Mesenteric fat pad (tissue), 1 donor: ENCODE results near the gene TRIB2. TPM values are rescaled to one million over a fixed set of nuclear protein-coding genes. Genes with fewer than 3 reads are reported as not detected.

Experiments used
- DNase-seq: peaks from one replicate; pipeline ENCODE4 v3.0.0-alpha.2; 2020; ENCODE audit warnings: low spot score
- total RNA-seq: library from RNA; stranded (reverse); fragmentation: NEBNext Ultra II Directional; extraction: Animal tissue kit (Norgen Biotek cat#: 25700); gene quantifications from one replicate; pipeline ENCODE4 v1.2.1, GENCODE V29; 2021
- donor health status: DM: yes; HTN: yes; CAD: no.

The TRIB2 gene
- total RNA-seq, 1 donor from 2014 or later: 43.8 TPM

- DNase-seq: no peak
Measured at GRCh38 chr2:12737738-12738485, 21.2 kb downstream of the TRIB2 start.

DNA sequence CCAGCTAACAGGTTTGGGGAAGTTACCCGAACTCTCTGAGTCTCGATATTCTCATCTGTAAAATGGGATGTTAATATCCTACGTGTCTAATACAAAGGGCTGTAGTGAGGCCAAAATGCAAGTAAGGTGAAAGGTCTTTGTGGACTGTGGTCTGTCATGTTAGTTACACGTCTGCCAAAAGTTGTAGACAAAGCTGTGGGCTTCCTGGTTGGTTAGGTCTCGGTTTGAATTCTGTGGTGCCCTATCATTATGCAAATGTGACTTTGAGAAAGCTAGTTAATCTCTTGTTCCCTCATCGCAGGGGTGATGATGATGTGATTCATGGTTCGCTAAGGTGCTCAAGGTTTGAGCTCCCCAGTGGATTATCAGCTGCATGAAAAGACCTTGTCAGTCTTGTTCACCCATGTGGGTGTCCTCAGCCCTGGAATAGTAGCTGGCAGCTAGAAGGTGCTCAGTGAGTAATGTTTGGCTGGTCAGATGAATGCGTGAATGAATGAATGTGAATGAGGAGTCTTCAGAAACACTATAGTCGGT is 23.1 kb downstream of the TRIB2 start:
- no peak for DNase-seq

- no peak for DNase-seq
Measured at GRCh38 chr2:12741380-12741779, 24.6 kb downstream of the TRIB2 start.

- DNase-seq: no peak
Measured at GRCh38 chr2:12742891-12743290, 26.2 kb downstream of the TRIB2 start.

DNA sequence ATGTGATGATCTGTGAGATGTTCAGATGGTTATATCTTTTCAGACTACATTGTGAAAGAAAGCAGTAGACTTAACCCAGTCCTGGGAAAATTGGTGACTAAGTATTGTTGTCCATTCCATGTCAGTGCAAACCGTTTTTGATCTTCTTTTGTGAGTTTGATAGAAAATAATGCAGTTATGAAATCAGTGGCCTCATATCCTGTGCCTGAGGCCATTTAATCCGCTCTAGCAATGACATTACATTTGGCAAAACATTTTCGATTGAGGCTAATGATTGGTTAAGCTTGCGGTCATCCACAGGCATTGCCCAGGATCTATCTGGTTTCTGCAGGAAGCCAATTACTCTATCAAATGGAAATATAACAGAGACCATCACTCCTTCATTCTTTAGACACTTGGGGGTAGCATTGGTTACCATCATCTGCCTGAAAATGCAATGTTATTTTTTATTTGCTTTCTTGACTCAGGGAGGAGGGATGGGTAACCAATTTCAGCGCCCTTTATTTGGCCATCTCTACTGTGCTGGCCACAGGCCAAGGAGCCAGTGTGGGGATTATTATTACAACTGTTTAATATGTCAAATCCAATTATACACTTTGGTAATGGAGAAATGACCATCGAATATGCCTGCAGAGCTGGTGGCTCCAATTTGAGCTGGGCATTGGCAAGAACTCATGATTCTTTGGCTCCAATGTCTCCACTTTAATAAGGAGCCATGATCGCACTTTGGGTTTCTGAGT is 33.6 kb downstream of the TRIB2 start:
- no peak for DNase-seq

GRCh38 chr2:12754643-12755042 is 37.9 kb downstream of the TRIB2 start:
- no peak for DNase-seq

- DNase-seq: no peak
Measured at GRCh38 chr2:12755384-12755783, 38.6 kb downstream of the TRIB2 start.

- DNase-seq: no peak
Measured at GRCh38 chr2:12759248-12759647, 42.5 kb downstream of the TRIB2 start.

DNA sequence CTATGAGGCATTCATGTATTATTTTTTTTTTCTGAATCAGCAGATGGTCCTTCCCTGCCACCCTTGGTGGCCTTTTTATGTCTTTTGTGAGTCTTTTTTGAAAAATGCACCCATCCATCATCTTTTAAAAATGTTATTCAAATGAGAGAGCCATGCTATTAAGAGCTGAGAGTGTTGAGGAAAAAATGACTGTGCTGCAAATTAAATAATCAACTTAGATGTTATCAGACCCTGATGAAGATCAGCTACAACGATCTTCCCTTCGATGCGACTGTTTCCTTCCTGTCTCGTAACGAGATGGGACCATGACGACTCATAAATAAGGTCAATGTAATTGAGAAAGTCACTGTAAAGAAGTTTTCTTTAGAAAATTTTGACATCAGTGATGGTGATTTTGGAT is 44.4 kb downstream of the TRIB2 start:
- DNase-seq: no peak

DNA sequence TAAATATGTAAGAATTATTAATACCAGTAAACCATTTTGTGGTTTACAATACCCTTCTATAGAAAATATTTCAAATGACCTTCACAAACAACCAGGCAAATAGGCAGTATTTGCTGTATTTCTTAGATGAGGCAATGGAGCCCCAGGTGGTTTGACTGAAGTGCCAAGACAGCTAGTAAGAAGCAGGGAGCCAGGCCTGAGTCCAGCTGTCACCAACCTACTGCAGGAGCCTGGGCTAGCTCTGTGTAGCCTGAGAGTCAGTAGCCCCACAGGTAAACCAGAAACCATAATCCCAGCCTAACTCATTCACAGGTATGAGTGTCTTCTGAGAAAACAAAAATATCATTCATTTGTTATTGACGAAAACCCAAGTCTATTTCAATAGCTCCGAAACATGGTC is 45.6 kb downstream of the TRIB2 start:
- DNase-seq: no peak

GRCh38 chr2:12762976-12763375 is 46.2 kb downstream of the TRIB2 start:
- no peak for DNase-seq

GRCh38 chr2:12763486-12763885 is 46.8 kb downstream of the TRIB2 start:
- DNase-seq: no peak

DNA sequence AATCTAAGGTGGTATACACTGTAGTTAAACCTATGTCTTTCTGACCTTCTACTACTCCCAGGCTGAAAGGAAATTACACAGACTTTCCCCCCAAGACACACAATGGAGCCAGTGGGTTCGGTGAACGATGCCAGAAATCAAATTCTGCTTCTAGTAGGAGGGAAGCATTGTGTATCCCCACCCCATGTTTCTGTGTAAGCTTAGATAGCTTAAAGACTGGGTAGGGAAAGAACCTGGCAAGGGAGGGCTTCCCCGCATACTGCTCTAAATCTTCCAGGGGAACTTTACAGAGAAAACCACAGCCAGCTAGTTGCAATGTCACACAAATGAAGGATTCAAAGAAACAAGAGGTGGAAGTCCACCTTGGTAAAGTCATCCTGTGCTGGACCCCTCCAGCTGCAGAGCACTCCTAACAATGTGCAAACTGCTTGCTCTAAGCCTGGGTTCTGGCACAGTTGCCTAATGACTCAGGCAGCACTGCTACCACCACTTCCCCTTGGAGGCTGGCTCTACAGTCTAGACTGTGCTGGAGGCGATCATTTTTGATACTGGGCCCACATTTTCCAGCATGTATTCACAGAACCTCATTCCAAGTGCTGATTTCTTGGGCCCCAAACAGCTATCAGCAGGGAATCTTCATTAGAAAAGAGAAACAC is 47.5 kb downstream of the TRIB2 start:
- DNase-seq: no peak

DNA sequence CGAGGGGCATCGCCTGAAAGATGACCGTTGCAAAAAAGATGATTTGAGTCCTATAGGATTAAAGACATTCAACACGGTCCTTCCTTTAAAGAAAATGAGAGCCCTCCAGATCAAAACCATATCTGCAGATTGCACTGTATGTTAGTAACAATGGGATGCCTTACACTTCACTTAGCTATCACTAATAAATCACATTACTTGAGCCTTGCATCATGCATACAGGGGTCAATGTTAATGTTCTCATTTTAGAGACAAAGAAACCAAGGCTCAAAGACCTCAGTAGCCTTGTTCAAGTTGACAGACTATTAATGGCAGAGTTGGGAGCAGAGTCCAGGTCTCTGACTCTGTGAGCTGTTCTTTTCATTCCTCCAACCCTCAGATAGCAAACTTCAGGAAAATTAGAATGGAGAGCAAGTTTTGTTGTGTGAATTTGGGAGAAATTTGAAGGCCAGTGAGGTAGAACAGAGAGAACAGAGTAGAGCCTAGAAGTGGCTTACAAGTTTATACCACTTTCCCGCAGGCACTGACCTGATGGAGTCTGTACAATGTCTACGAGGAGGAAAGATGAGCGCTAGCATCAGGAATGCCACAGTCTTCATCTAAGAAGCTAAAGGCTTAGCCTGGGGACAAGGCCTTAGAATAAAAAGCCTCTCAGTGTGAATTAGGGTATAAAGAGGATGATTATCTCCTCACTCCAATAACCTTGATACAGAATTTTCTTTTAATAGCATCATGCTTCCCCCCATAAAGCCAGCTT is 48.3 kb downstream of the TRIB2 start:
- no peak for DNase-seq

DNA sequence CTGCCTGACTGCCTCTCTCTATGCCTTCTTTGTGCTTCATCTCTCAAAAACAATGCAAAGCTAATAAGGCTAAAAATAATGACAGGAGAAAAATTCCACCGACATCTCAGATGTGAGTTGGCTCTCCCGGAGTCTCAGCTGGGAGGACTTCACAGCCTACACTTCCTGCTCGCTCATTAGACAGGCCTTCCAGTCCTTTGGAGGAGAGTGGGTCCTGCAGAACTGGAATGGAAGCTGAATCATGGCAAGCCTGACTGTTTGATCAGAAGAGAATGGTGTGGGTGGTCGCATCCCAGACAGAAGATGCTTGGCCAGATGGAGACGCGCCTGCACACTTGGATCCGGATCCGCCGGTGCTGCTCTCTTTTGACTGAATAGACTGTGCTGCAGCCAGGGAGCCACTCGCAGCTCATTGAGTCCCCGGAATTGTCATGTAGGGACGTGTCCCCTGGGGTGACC is 49.7 kb downstream of the TRIB2 start:
- DNase-seq: no peak

GRCh38 chr2:12767541-12767940 is 50.8 kb downstream of the TRIB2 start:
- no peak for DNase-seq

- no peak for DNase-seq
Measured at GRCh38 chr2:12767996-12768624, 51.4 kb downstream of the TRIB2 start.

DNA sequence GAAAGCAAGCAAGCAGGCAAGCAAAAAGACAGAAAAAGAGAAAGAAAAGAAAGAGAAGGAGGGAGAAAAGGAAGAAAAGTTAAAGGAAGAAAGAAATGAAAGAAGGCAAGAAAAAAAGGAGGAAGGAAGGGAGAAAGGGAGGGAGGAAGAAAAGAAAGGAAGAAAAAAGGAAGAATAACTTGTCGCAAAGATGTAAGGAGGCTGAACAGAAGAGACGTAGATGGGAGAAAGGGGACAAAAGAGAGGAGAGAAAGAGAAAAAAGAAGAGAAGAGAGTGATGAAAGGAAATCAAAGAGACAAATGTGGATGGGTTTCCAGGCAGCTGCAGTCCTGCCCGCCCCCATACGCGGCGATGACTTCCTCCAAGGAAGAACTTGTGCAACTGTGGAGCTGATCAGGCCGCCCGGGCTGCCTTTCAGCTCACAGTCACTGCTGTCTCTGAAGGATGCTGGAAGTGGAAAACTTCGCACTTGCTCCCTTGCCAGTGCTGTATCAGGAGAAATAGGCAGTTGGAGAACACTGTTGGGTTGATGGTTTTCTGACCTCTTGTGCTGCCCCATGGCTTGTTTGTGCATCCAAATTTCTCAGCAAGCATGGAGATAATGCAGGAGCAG is 52.9 kb downstream of the TRIB2 start:
- no peak for DNase-seq

GRCh38 chr2:12770300-12770968 is 53.7 kb downstream of the TRIB2 start:
- DNase-seq: no peak

- DNase-seq: no peak
Measured at GRCh38 chr2:12771154-12771553, 54.4 kb downstream of the TRIB2 start.
